ENCODE results near the gene CCDC7.
"Not testable (repeated sequence)": the region's sequence is repeated elsewhere in the genome, so short reads cannot be mapped to it uniquely, and the experiment has no call there.

DNA sequence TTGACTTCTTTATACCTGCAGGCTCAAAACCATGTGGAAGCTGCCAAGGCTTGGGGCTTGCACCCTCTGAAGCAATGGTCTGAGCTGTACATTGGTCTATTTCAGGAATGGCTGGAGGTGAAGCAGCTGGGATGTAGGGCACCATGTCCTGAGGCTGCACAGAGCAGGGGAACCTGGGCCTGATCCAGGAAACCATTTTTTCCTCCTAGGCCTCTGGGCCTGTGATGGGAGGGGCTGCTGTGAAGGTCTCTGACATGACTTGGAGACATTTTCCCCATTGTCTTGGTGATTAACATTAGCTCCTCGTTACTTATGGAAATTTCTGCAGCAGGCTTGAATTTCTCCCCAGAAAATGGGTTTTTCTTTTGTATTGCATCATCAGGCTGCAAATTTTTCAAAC is 211.5 kb downstream of the CCDC7 start:
- TF ChIP-seq, protein P1, sequence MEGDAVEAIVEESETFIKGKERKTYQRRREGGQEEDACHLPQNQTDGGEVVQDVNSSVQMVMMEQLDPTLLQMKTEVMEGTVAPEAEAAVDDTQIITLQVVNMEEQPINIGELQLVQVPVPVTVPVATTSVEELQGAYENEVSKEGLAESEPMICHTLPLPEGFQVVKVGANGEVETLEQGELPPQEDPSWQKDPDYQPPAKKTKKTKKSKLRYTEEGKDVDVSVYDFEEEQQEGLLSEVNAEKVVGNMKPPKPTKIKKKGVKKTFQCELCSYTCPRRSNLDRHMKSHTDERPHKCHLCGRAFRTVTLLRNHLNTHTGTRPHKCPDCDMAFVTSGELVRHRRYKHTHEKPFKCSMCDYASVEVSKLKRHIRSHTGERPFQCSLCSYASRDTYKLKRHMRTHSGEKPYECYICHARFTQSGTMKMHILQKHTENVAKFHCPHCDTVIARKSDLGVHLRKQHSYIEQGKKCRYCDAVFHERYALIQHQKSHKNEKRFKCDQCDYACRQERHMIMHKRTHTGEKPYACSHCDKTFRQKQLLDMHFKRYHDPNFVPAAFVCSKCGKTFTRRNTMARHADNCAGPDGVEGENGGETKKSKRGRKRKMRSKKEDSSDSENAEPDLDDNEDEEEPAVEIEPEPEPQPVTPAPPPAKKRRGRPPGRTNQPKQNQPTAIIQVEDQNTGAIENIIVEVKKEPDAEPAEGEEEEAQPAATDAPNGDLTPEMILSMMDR (IDR thresholded peaks at IDR 0.05; ENCODE audit: low read length), result not testable (repeated sequence)
- not testable (repeated sequence) for TF ChIP-seq EZH2 (optimal IDR thresholded peaks at IDR 0.05; ENCODE audit: low read depth, low read length)

All from MM.1S (cell line).